Measurements from ENCODE around the gene CELF3.

GRCh38 chr1:151686561-151686960 is 30.0 kb downstream of the CELF3 start:
- no peak for TF ChIP-seq POLR2A (IDR thresholded peaks at IDR 0.05)
- TF ChIP-seq CTCF (IDR thresholded peaks at IDR 0.05), result no peak
- no peak for TF ChIP-seq EP300 (IDR thresholded peaks at IDR 0.05; ENCODE audit: low read depth)

Data from transverse colon (tissue), 3 donors.